HFF-Myc (cell line): ENCODE data around the gene KLHDC3.
A peak's percentile ranks its signal among the peaks of the same experiment; 100 is the strongest.

Experiments used
- DNase-seq: peaks from one replicate; pipeline ENCODE4 v3.0.0-alpha.2; 2011; ENCODE audit warnings: low read depth; ENCODE audit errors: extremely low read depth
- H3K4me3 ChIP-seq: replicated peaks from 2 replicates; pipeline ENCODE4 v1.5.1; 2011; ENCODE audit warnings: low read depth, mild to moderate bottlenecking, control low read depth, low read length
- TF ChIP-seq, protein P1 (sequence below): IDR thresholded peaks from 2 replicates; pipeline ENCODE4 v1.5.1; 2012; ENCODE audit warnings: mild to moderate bottlenecking, low read depth, low read length, control low read depth; ENCODE audit errors: missing control alignments

The KLHDC3 gene

DNA sequence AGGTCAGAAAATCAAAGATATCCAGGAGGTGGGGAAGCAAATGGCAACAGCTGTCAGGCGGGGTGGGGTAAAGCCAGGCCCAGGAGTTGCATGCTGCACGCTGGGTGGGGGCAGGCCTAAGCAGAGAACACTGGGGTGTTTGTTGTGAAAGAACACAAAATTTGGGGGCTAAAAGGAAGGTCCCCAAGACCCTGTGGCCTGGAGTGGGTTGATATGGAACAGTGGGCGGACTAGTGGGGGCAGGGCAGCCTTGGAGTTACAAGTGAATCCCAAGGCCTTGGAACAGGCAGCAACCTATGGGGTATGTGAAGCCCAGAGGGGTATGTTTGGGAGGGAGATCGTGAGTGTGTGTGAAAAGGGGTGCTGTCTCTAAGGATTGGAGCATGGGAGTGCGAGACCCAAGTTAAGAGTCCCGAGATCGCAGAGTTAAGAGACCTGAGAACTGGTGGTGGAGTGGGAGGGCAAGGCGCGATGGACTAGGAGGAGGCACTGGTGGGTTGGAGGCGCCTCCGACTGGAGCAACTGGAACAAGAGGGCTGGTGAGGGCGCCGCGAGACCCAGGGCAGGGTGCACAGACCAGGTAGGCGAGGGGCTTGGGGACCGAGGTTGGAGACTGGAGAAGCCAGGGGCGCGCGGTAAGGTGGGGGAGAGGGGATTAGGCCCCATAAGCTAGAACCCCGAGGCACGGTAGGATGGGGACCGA is 38.9 kb downstream of the KLHDC3 start:
- H3K4me3 ChIP-seq = peak overlapping the region; percentile 74
- DNase-seq = no peak
- TF ChIP-seq, protein P1, sequence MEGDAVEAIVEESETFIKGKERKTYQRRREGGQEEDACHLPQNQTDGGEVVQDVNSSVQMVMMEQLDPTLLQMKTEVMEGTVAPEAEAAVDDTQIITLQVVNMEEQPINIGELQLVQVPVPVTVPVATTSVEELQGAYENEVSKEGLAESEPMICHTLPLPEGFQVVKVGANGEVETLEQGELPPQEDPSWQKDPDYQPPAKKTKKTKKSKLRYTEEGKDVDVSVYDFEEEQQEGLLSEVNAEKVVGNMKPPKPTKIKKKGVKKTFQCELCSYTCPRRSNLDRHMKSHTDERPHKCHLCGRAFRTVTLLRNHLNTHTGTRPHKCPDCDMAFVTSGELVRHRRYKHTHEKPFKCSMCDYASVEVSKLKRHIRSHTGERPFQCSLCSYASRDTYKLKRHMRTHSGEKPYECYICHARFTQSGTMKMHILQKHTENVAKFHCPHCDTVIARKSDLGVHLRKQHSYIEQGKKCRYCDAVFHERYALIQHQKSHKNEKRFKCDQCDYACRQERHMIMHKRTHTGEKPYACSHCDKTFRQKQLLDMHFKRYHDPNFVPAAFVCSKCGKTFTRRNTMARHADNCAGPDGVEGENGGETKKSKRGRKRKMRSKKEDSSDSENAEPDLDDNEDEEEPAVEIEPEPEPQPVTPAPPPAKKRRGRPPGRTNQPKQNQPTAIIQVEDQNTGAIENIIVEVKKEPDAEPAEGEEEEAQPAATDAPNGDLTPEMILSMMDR = no peak

DNA sequence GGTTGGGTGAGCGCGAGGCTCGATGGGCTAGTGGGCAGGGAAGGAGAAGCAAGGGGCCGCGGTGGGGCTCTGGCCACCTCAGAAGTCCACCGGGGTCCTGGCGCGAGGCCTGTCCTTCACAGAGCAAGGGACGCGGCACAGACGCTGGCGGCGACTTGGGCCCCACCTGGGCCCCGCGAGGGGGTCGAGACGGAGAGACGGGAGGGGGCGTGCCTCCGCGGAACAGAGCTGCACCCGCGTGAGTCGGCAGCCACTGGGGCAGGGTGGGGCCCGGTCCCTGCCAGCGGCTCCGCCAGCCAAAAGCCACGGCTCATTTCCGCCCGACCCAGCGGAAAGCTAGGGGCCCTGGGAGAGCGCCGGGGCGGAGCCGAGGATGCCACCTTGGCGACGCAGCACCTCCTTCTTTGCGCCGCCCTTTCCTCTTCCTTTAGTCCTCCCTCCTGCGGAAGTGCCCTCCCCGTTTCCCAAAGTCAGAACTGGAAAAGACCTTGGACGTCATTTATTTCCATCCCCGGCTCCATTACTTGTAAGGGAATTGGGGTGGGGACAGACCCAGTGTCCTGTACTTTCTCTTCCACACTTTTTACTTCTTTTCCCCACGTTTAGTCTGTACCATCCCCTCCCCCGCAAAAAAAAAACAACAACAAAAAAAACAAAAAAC is 39.6 kb downstream of the KLHDC3 start, which contains the start of gene CUL7:
TSS of gene CUL7 (minus strand) at position 307 of the 661 bp plus-strand sequence. CDS start 1,063 bp downstream, outside the sequence.
- peak; percentile 78 for DNase-seq
- peak within 1 kb of the TSS; percentile 74 for H3K4me3 ChIP-seq
- TF ChIP-seq, protein P1 = no peak

DNA sequence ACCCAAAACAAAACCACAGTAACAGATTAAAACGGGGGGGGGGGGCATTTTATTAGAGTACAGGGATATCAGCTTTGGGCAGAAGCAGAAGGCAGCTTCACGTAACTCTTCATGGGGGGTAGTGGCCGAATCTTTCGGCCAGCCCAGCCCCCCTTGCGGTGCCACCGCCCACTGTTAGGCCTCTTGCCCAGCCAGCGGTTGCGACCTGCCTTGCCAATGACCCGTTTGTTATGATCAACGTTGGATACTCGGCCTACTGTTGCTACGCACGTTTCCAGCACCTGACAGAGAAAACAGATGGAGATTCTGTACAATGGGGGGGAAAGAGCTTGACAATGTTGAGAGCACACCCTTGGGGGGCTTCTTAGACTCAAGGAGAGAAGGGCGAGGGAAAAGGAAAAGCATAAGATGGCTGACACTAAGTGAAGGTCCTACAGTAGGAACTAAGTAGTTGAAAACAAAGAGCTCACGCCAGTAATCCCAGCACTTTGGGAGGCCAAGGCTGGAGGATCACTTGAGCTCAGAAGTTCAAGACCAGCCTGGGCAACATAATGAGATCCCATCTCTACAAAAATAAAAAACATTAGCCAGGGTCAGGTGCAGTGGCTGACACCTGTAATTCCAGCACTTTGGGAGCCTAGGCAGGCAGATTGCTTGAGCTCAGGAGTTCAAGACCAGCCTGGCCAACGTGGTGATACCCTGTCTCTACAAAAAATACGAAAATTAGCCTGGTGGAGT is 40.3 kb downstream of the KLHDC3 start:
- DNase-seq = no peak
- peak overlapping the region; percentile 74 for H3K4me3 ChIP-seq
- TF ChIP-seq, protein P1 = no peak

DNA sequence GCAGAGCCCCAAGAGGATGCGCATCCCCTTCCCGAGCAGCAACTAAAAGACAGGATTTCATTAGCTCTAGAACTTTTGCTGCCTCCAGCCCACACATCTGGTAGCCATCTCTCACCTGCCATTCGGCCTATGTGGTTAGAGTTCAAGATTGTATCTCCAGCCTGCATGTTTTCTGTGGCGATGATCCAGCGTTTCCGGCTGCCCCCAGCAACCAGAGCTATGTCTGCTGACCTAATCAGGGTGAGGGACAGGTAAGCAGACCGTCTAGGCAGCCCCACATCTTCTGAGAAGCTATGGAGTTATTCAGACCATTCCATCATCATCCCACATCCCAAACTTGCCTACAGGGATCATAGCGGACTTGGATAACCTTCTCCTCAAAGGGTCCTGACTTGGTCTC is 41.9 kb downstream of the KLHDC3 start:
- DNase-seq = no peak
- TF ChIP-seq, protein P1 = no peak
- no peak overlapping the region for H3K4me3 ChIP-seq

DNA sequence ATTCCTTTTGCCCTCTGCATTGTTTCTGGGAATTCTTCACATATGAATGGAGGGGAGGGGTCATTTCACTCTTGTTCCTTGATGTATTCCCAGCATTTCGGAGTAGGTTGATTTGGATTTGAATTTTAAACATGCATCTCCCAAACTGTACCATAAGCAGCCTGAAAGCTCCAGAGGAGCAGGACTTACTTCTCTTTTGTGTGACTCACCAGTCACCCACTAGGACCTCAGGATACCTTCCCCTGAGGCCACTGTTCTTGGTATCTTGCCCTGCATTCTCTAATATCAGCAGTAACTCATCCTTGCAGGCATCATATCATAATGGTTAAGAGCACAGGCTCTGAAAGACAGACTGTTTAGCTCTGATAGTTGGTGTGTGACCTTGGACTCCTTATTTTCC is 44.5 kb downstream of the KLHDC3 start:
- TF ChIP-seq, protein P1 = no peak
- no peak for DNase-seq
- H3K4me3 ChIP-seq = peak overlapping the region; percentile 100

DNA sequence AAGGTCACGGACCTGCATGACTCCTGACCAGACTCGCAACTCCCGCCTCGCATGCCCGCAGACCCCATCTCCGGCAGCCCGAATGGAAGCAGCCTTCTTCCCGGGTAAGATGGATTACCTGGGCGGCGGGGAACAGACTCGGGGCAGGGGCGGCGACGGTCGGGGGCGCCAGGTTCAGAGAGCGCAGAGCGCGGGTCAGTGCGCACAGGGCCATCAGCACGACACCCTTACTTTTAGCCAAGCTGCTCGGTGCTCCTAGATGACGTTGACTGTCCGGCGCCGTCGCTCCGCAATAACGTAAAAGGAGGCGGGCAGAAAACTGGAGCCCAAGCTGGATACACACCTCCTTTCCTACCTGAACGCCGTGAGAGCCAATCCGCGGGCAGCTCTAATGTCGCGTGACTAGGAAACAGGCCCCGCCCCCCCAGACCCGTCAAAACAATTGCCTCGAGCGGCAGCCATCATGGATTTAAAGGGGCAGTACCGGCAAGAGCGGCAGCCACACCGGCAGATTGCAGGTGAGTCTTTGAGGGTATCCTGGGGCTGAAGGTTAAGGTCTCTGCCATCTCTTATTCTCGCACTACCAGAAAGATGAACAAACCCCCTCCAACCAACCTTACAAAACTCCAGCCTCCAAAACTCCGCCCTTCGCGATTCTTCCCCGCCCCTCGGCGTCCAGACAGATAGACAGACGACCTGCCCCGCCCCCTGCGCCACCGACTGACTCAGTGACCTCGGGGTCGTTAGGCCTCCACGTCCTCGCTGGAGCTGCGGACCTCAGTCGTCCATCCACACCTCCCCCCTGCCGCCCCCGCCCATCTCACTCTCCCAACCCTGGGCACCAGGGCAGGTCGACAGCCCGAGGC is 45.4 kb downstream of the KLHDC3 start, which contains the start of the genes KLC4 and MRPL2:
TSS of gene KLC4 (plus strand) at position 464 of the 866 bp plus-strand sequence. CDS start 1,705 bp downstream, outside the sequence.
TSS of gene MRPL2 (minus strand) at position 267 of the 866 bp plus-strand sequence. CDS start at position 214, 53 bp downstream.
- TF ChIP-seq, protein P1 = no peak
- peak; percentile 96 for DNase-seq
- peak within 1 kb of the TSS; percentile 100 for H3K4me3 ChIP-seq
